ENCODE measurements around the gene LCN6. TPM values are rescaled to one million over a fixed set of nuclear protein-coding genes. Genes with fewer than 3 reads are reported as not detected.

LCN6 gene
- total and polyA plus RNA-seq, 2 of the 4 experiments (the other 2 are of a cell fraction): not detected

DNA sequence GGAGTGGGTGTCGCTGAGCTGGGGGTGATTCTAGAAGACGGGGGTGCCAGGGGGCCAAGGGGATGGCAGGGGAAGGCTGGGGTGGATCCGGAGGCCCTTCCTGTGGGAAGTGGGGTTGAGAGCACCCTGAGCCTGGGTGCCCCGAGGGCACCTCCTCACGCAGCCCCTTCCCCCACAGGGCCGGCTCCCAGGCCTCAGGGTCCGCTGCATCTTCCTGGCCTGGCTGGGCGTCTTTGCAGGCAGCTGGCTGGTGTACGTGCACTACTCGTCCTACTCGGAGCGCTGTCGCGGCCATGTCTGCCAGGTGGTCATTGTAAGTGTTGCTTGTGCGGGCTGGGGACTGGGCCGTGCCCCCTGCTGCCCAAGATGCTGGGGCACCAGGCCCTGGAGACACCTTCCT lies 30.9 kb downstream of the LCN6 start:
- Histone ChIP-seq H3K4me3 (ENCODE audit: insufficient read depth, low read depth, low read length) (no peak overlapping the region), H3K14ac (replicated peaks; ENCODE audit: low read depth, low read length) (no peak overlapping the region), H2BK120ac (ENCODE audit: low read depth, low read length) (no peak overlapping the region), H3K4me1 (ENCODE audit: control insufficient read depth, insufficient read depth, low read length) (peaks cover 12% of the 10 kb centered on the region), H2BK5ac (ENCODE audit: low read depth, low read length, poor library complexity, severe bottlenecking) (no peak overlapping the region), H2BK20ac (ENCODE audit: low read depth, low read length) (no peak overlapping the region), H3K27me3 (ENCODE audit: control insufficient read depth, insufficient read depth, low read length) (peaks cover 12% of the 10 kb centered on the region), H2AFZ (replicated peaks; ENCODE audit: low read length, poor library complexity) (no peak overlapping the region), H3K27ac (ENCODE audit: insufficient read depth, low read length) (no peak overlapping the region), H2AK9ac (replicated peaks; ENCODE audit: low read depth, low read length, poor library complexity) (no peak overlapping the region), H3K9ac (ENCODE audit: low read depth, low read length) (no peak overlapping the region), H2BK15ac (ENCODE audit: low read depth, low read length) (no peak overlapping the region), H3K56ac (ENCODE audit: extremely low read depth, insufficient read depth, low read length) (no peak overlapping the region), H3K18ac (ENCODE audit: low read depth, low read length) (no peak overlapping the region), H4K20me1 (ENCODE audit: insufficient read depth, low read length) (peaks cover 26% of the 10 kb centered on the region), H3K36me3 (ENCODE audit: control insufficient read depth, insufficient read depth, low read length) (peaks cover 13% of the 10 kb centered on the region), H2AK5ac (ENCODE audit: low read depth, low read length) (no peak overlapping the region), H4K91ac (ENCODE audit: insufficient read depth, low read depth, low read length) (no peak overlapping the region), H3K79me1 (ENCODE audit: low read depth in 1 of 2, low read length in 2 of 2) (no peaks in the 10 kb centered on the region; a peak in 1 of 4 replicates), H3K4me2 (ENCODE audit: low read depth, low read length) (no peak overlapping the region), H3K9me1 (ENCODE audit: insufficient read depth, low read length) (0 out of 2 replicates have a peak, but pooled peaks cover 3% of the 10 kb centered on the region), H3K23ac (ENCODE audit: low read depth, low read length) (no peak overlapping the region), H3K9me3 (ENCODE audit: control insufficient read depth, insufficient read depth, low read length) (no peaks in the 10 kb centered on the region), H4K8ac (ENCODE audit: low read depth in 2 of 2, low read length in 2 of 2) (no peak overlapping the region), H4K5ac (ENCODE audit: low read depth, low read length) (no peak overlapping the region), H3K4ac (ENCODE audit: low read depth, low read length) (no peak overlapping the region)
- dilution Hi-C loops (cut with HindIII; ENCODE audit: low sequenced_read_pairs, unreplicated experiment) (no loop called here), intact Hi-C loops (cut with micrococcal nuclease) (no loop called here), in situ Hi-C loops (cut with MboI; ENCODE audit: low sequenced_read_pairs) (no loop called here)
- POLR2A ChIA-PET (ENCODE audit: unreplicated experiment): no interaction called here
- CTCF ChIA-PET: no interaction called here
- 94% methylated on average over 7 of the region's 16 CpGs; no CpG with 5 or more reads in 1 of the 2 experiments for WGBS, 2 experiments (ENCODE audit: extremely low coverage in 2 of 2, insufficient read length in 1 of 2)
- TF ChIP-seq, protein P1, sequence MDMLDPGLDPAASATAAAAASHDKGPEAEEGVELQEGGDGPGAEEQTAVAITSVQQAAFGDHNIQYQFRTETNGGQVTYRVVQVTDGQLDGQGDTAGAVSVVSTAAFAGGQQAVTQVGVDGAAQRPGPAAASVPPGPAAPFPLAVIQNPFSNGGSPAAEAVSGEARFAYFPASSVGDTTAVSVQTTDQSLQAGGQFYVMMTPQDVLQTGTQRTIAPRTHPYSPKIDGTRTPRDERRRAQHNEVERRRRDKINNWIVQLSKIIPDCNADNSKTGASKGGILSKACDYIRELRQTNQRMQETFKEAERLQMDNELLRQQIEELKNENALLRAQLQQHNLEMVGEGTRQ (IDR thresholded peaks at IDR 0.05; ENCODE audit: low read depth, low read length): no peak
- no peak for TF ChIP-seq RFX5 (IDR thresholded peaks at IDR 0.05; ENCODE audit: low read depth, low read length)
- TF ChIP-seq, protein P2, sequence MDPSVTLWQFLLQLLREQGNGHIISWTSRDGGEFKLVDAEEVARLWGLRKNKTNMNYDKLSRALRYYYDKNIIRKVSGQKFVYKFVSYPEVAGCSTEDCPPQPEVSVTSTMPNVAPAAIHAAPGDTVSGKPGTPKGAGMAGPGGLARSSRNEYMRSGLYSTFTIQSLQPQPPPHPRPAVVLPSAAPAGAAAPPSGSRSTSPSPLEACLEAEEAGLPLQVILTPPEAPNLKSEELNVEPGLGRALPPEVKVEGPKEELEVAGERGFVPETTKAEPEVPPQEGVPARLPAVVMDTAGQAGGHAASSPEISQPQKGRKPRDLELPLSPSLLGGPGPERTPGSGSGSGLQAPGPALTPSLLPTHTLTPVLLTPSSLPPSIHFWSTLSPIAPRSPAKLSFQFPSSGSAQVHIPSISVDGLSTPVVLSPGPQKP (IDR thresholded peaks at IDR 0.05; ENCODE audit: borderline replicate concordance, low read depth, low read length): no peak
- no peak for DNase-seq
- ATAC-seq (ENCODE audit: low read depth): no peak
- no TSS peak for BruUV-seq (replicated peaks)

Data from IMR-90 (cell line).